ENCODE data around the gene JAG2. TPM values are rescaled to one million over a fixed set of nuclear protein-coding genes. Genes with fewer than 3 reads are reported as not detected.

JAG2 gene
- total RNA-seq, 1 experiment from 2014 or later: 85.9 TPM

DNA sequence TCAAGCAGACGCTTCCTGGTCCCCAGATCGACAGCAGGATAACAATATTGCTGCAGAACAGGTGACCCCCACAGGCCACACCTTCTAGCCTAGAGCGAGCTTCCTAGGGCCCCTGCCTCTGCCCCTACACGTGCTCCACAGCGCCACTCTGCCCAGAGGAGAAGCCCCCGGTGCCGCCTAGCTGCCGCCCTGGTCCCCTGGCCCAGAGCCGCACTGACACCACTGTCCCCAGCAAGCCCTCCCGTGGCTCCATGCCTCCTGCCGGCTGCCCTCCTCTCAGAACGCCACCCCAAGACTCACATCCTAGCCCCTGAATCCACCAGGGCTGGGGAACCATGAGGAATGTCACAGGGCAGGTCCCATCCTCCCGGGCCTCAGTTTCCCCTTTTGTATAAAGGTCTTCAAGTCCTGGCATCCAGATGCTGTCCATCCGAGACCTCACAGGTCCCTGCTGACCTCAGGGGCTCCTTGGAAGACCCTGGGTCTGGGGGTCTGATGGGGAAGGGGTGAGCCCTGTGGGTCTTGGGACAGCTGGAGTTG, 31.0 kb downstream of the JAG2 start:
- Histone ChIP-seq H4K20me1 (ENCODE audit: insufficient read depth) (no peaks in the 10 kb centered on the region), H3K9me3 (ENCODE audit: control insufficient read depth in 1 of 2, insufficient read depth in 1 of 2, low read depth in 1 of 2, low read length in 2 of 2) (no peaks in the 10 kb centered on the region), H3K4me2 (ENCODE audit: low read length) (no peak overlapping the region), H3K27me3 (ENCODE audit: insufficient read depth, low read length) (no peaks in the 10 kb centered on the region), H2AFZ (ENCODE audit: low read depth, low read length, poor library complexity, severe bottlenecking) (no peak overlapping the region), H3K36me3 (ENCODE audit: control insufficient read depth in 1 of 2, insufficient read depth in 2 of 2, low read length in 2 of 2) (peaks cover 2 to 14% of the 10 kb centered on the region in 2 experiments; a peak in 2 of 4 replicates), H3K9me2 (ENCODE audit: insufficient read depth) (no peaks in the 10 kb centered on the region), H3K9ac (ENCODE audit: low read length) (no peak overlapping the region), H3K4me1 (ENCODE audit: control insufficient read depth in 1 of 2, insufficient read depth in 2 of 2, low read length in 2 of 2) (no peaks in the 10 kb centered on the region), H3K79me2 (ENCODE audit: insufficient read depth, low read length) (no peaks in the 10 kb centered on the region), H3K4me3 (replicated peaks in 1 of 2; ENCODE audit: low read depth in 1 of 2, low read length in 2 of 2) (no peak overlapping the region), H3K27ac (ENCODE audit: low read depth, low read length) (no peak overlapping the region)
- TF ChIP-seq TCF7L2 (IDR thresholded peaks at IDR 0.05; ENCODE audit: borderline replicate concordance, extremely low read depth, insufficient read depth, insufficient read length) (no peak), EZH2phosphoT487 (IDR thresholded peaks at IDR 0.05; ENCODE audit: borderline replicate concordance) (no peak), ELF1 (IDR thresholded peaks at IDR 0.05; ENCODE audit: borderline replicate concordance, low read depth) (no peak), CBX3 (IDR thresholded peaks at IDR 0.05; ENCODE audit: low read depth) (no peak)
- TF ChIP-seq, protein P1, sequence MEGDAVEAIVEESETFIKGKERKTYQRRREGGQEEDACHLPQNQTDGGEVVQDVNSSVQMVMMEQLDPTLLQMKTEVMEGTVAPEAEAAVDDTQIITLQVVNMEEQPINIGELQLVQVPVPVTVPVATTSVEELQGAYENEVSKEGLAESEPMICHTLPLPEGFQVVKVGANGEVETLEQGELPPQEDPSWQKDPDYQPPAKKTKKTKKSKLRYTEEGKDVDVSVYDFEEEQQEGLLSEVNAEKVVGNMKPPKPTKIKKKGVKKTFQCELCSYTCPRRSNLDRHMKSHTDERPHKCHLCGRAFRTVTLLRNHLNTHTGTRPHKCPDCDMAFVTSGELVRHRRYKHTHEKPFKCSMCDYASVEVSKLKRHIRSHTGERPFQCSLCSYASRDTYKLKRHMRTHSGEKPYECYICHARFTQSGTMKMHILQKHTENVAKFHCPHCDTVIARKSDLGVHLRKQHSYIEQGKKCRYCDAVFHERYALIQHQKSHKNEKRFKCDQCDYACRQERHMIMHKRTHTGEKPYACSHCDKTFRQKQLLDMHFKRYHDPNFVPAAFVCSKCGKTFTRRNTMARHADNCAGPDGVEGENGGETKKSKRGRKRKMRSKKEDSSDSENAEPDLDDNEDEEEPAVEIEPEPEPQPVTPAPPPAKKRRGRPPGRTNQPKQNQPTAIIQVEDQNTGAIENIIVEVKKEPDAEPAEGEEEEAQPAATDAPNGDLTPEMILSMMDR (IDR thresholded peaks at IDR 0.05 in 2 of 3, conservative IDR thresholded peaks at IDR 0.05 in 1 of 3; ENCODE audit: borderline replicate concordance in 1 of 3, insufficient read depth in 1 of 3, low read depth in 2 of 3, low read length in 2 of 3): no peak
- TF ChIP-seq, protein P2, sequence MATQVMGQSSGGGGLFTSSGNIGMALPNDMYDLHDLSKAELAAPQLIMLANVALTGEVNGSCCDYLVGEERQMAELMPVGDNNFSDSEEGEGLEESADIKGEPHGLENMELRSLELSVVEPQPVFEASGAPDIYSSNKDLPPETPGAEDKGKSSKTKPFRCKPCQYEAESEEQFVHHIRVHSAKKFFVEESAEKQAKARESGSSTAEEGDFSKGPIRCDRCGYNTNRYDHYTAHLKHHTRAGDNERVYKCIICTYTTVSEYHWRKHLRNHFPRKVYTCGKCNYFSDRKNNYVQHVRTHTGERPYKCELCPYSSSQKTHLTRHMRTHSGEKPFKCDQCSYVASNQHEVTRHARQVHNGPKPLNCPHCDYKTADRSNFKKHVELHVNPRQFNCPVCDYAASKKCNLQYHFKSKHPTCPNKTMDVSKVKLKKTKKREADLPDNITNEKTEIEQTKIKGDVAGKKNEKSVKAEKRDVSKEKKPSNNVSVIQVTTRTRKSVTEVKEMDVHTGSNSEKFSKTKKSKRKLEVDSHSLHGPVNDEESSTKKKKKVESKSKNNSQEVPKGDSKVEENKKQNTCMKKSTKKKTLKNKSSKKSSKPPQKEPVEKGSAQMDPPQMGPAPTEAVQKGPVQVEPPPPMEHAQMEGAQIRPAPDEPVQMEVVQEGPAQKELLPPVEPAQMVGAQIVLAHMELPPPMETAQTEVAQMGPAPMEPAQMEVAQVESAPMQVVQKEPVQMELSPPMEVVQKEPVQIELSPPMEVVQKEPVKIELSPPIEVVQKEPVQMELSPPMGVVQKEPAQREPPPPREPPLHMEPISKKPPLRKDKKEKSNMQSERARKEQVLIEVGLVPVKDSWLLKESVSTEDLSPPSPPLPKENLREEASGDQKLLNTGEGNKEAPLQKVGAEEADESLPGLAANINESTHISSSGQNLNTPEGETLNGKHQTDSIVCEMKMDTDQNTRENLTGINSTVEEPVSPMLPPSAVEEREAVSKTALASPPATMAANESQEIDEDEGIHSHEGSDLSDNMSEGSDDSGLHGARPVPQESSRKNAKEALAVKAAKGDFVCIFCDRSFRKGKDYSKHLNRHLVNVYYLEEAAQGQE (IDR thresholded peaks at IDR 0.05; ENCODE audit: low read depth): no peak
- RAD21 ChIA-PET (ENCODE audit: low non-redundant PET in 1 of 2, low total read pairs in 2 of 2, uncharacterized antibody in 2 of 2, unreplicated experiment in 2 of 2): no interaction called here
- CTCF ChIA-PET: no interaction called here
- no peak for DNase-seq (ENCODE audit: low read depth, low spot score)
- ATAC-seq: no peak
- BruUV-seq (replicated peaks): no TSS peak
- POLR2A ChIA-PET: no interaction called here
- intact Hi-C loops (cut with micrococcal nuclease): no loop called here
